ENCODE results near the gene DPP6.

DNA sequence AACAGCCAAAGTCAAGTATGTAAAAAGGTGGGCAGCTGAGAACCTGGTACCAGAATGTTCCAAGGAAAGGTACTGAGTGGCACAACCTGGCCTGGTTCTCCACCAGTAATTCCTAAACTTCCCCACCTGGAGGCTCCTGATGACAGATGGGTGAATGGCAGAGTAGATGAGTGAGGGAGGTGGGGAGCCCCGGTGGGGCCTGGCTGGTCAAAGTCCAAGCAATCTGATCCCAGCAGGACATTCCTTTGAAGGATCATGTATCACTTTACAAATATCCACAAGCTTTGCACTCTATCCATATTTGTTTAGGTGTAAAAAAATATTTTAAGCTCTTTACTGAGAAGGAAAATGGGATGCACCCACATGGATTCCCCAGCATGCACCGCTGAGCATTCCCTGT lies 250.2 kb downstream of the DPP6 start:
- TF ChIP-seq, protein P1, sequence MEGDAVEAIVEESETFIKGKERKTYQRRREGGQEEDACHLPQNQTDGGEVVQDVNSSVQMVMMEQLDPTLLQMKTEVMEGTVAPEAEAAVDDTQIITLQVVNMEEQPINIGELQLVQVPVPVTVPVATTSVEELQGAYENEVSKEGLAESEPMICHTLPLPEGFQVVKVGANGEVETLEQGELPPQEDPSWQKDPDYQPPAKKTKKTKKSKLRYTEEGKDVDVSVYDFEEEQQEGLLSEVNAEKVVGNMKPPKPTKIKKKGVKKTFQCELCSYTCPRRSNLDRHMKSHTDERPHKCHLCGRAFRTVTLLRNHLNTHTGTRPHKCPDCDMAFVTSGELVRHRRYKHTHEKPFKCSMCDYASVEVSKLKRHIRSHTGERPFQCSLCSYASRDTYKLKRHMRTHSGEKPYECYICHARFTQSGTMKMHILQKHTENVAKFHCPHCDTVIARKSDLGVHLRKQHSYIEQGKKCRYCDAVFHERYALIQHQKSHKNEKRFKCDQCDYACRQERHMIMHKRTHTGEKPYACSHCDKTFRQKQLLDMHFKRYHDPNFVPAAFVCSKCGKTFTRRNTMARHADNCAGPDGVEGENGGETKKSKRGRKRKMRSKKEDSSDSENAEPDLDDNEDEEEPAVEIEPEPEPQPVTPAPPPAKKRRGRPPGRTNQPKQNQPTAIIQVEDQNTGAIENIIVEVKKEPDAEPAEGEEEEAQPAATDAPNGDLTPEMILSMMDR (conservative IDR thresholded peaks at IDR 0.05; ENCODE audit: low read depth in 2 of 2), result no peak
- TF ChIP-seq STAT1 (IDR thresholded peaks at IDR 0.05; ENCODE audit: unreplicated experiment), result no peak
- no peak for TF ChIP-seq JUNB (IDR thresholded peaks at IDR 0.05; ENCODE audit: unreplicated experiment)
- TF ChIP-seq POLR2AphosphoS5 (IDR thresholded peaks at IDR 0.05; ENCODE audit: low read depth), result no peak
- no peak for TF ChIP-seq CREB1 (CRISPR knock-in tag; IDR thresholded peaks at IDR 0.05; ENCODE audit: low read depth)
- TF ChIP-seq NANOG (IDR thresholded peaks at IDR 0.05; ENCODE audit: borderline replicate concordance), result no peak
- no peak for TF ChIP-seq EZH2 (IDR thresholded peaks at IDR 0.05; ENCODE audit: low read depth, unreplicated experiment)
- TF ChIP-seq, protein P2, sequence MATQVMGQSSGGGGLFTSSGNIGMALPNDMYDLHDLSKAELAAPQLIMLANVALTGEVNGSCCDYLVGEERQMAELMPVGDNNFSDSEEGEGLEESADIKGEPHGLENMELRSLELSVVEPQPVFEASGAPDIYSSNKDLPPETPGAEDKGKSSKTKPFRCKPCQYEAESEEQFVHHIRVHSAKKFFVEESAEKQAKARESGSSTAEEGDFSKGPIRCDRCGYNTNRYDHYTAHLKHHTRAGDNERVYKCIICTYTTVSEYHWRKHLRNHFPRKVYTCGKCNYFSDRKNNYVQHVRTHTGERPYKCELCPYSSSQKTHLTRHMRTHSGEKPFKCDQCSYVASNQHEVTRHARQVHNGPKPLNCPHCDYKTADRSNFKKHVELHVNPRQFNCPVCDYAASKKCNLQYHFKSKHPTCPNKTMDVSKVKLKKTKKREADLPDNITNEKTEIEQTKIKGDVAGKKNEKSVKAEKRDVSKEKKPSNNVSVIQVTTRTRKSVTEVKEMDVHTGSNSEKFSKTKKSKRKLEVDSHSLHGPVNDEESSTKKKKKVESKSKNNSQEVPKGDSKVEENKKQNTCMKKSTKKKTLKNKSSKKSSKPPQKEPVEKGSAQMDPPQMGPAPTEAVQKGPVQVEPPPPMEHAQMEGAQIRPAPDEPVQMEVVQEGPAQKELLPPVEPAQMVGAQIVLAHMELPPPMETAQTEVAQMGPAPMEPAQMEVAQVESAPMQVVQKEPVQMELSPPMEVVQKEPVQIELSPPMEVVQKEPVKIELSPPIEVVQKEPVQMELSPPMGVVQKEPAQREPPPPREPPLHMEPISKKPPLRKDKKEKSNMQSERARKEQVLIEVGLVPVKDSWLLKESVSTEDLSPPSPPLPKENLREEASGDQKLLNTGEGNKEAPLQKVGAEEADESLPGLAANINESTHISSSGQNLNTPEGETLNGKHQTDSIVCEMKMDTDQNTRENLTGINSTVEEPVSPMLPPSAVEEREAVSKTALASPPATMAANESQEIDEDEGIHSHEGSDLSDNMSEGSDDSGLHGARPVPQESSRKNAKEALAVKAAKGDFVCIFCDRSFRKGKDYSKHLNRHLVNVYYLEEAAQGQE (IDR thresholded peaks at IDR 0.05; ENCODE audit: unreplicated experiment), result no peak
